GM06990 (cell line): ENCODE results near the gene KLHL6.

Experiments used
- DNase-seq: peaks from one replicate; pipeline ENCODE4 v3.0.0-alpha.2; 2011; ENCODE audit not compliant: insufficient read length; ENCODE audit errors: extremely low read depth
- H3K27me3 ChIP-seq: replicated peaks from 2 replicates; pipeline ENCODE4 v1.6.0; 2011; ENCODE audit warnings: low read length; ENCODE audit not compliant: control insufficient read depth, insufficient read depth
- H3K36me3 ChIP-seq: 2 replicates; pipeline ENCODE4 v1.5.1; 2011; ENCODE audit warnings: low read length; ENCODE audit not compliant: control insufficient read depth, insufficient read depth
- H3K4me3 ChIP-seq: replicated peaks from 2 replicates; pipeline ENCODE4 v1.5.1; 2011; ENCODE audit warnings: low read depth, mild to moderate bottlenecking, control low read depth, low read length
- TF ChIP-seq, protein P1 (sequence below): IDR thresholded peaks from 2 replicates; pipeline ENCODE4 v1.5.1; 2011; ENCODE audit warnings: low read length, control low read depth, mild to moderate bottlenecking, inconsistent platforms; ENCODE audit not compliant: insufficient read depth, poor library complexity, severe bottlenecking

The KLHL6 gene

DNA sequence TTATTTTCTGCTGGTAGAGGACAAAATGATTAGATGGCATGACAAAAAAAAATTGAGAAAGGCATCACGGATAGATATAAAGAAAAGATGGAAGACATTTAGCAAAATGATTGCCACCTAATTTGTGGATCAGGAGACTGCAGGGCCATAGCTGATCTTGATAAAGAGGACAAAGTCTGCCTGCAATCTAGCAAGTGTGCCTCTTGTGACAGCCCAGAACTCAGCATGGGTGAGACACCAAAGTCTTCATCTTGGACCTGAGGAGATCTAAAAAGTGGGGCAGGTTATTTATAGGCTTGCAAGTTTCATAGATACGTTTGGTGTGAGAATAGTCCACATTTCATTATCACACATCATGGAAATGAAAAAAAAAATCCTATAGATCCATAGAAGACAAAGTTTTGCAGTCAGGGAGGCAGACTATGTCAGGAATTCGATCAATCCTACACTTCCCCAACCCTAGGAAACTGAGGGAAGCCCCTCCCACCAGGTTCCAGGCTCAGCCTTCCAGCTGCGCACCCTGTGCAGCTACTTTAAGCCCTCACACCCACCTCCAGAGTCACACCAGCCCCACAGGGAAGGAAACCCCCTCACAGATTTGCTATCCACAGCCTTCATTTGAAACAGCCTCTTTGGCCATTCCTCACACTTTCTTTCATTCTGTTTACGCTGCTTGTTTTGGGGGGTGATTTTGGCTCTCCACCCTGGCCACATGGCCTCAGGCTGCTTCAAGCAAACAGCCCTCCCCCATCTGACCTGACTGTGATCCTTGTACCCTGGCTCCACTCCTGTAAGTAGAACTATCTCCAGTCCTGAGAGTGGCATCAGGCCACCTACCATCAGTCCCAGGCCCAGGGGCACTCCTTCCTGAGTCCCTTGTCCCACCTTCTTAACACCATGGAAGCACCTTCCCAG lies 28.1 kb upstream of the KLHL6 start:
- no peaks in the 10 kb centered on the region for H3K36me3 ChIP-seq
- H3K4me3 ChIP-seq: no peak overlapping the region
- no peak for DNase-seq
- H3K27me3 ChIP-seq: no peaks in the 10 kb centered on the region; the same call in 1 of the 2 replicates
- TF ChIP-seq, protein P1, sequence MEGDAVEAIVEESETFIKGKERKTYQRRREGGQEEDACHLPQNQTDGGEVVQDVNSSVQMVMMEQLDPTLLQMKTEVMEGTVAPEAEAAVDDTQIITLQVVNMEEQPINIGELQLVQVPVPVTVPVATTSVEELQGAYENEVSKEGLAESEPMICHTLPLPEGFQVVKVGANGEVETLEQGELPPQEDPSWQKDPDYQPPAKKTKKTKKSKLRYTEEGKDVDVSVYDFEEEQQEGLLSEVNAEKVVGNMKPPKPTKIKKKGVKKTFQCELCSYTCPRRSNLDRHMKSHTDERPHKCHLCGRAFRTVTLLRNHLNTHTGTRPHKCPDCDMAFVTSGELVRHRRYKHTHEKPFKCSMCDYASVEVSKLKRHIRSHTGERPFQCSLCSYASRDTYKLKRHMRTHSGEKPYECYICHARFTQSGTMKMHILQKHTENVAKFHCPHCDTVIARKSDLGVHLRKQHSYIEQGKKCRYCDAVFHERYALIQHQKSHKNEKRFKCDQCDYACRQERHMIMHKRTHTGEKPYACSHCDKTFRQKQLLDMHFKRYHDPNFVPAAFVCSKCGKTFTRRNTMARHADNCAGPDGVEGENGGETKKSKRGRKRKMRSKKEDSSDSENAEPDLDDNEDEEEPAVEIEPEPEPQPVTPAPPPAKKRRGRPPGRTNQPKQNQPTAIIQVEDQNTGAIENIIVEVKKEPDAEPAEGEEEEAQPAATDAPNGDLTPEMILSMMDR: no peak

GRCh38 chr3:183582161-183582560 lies 26.7 kb upstream of the KLHL6 start:
- peaks cover 2% of the 10 kb centered on the region for H3K27me3 ChIP-seq
- no peak overlapping the region for H3K4me3 ChIP-seq

GRCh38 chr3:183581496-183582155 lies 26.1 kb upstream of the KLHL6 start:
- DNase-seq: no peak
- TF ChIP-seq, protein P1: no peak
- Histone ChIP-seq H3K4me3 (no peak overlapping the region), H3K36me3 (no peaks in the 10 kb centered on the region), H3K27me3 (peaks cover 2% of the 10 kb centered on the region)

More at GRCh38 chr3:183582161-183582560, 26.7 kb upstream of the KLHL6 start:
- DNase-seq: no peak
- H3K36me3 ChIP-seq: no peaks in the 10 kb centered on the region
- TF ChIP-seq, protein P1: no peak

DNA sequence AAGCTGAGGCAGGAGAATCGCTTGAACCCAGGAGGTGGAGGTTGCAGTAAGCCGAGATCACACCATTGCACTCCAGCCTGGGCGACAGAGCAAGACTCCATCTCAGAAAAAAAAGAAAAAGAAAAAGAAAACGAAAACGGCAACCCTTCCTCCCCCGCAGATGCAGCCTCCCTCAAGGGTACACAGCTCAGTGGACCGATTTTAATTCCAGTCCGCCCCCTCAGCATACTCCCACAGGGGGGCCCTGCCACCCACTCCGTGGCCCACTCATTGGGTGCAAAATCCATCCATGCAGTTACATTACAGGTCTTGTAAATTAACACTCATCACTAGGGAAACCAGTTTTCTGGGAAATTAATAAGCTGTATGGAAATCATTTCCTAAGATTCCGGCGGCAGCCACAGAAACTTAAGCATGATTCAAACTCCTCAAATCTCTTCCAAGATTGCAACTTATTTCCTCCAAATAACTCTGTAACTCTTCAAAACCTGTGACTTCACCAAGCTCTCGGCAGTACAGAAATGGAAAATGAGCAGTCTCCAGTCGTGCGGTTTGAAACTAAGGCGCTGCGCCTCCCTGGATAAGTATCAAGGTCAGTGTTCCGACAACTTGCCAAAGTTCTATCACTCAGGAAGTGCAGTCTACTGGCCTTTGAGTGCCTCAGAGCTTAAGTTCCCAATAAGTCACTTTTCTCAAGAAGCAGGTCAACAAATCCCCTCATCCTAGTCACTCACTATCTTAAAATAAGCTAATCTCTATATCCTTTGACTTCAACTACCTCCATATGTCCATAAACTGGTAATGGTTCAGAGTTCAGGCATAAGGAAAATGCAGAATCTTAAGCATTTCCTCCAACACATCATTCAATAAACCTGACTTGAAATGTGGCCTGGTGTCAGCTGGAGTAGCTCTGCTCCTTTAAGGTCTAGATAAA lies 24.7 kb upstream of the KLHL6 start:
- H3K4me3 ChIP-seq: no peak overlapping the region
- peaks cover 2% of the 10 kb centered on the region for H3K27me3 ChIP-seq
- DNase-seq: no peak
- TF ChIP-seq, protein P1: no peak
- H3K36me3 ChIP-seq: no peaks in the 10 kb centered on the region

GRCh38 chr3:183578179-183578578 lies 22.7 kb upstream of the KLHL6 start:
- Histone ChIP-seq H3K36me3 (no peaks in the 10 kb centered on the region), H3K27me3 (peaks cover 2% of the 10 kb centered on the region), H3K4me3 (no peak overlapping the region)
- DNase-seq: no peak
- TF ChIP-seq, protein P1: no peak
